GM15510 (cell line): ENCODE results near the gene ORC4.

ENCODE experiments used
- POLR2A ChIP-seq: IDR thresholded peaks from 3 replicates; pipeline ENCODE4 v1.6.1; 2011; ENCODE audit warnings: borderline replicate concordance; ENCODE audit not compliant: insufficient read length; ENCODE audit errors: extremely low read depth

ORC4 gene

GRCh38 chr2:147910990-147911473, 109.5 kb downstream of the ORC4 start:
- no peak for TF ChIP-seq POLR2A

- no peak for TF ChIP-seq POLR2A
Observed at GRCh38 chr2:147909178-147909577, 111.4 kb downstream of the ORC4 start.

- no peak for TF ChIP-seq POLR2A
Observed at GRCh38 chr2:147904051-147904450, 116.5 kb downstream of the ORC4 start.

GRCh38 chr2:147888680-147889079, 131.9 kb downstream of the ORC4 start:
- no peak for TF ChIP-seq POLR2A

- no peak for TF ChIP-seq POLR2A
Observed at GRCh38 chr2:147886136-147886535, 134.4 kb downstream of the ORC4 start.

- TF ChIP-seq POLR2A, result no peak
Observed at GRCh38 chr2:147884830-147885229, 135.7 kb downstream of the ORC4 start.

- TF ChIP-seq POLR2A, result no peak
Observed at GRCh38 chr2:147882631-147883030, 137.9 kb downstream of the ORC4 start.
